Panc1 (cell line): ENCODE results near the gene PAPSS1.

ENCODE experiments used
- CTCF ChIP-seq: fragments of 450-650 bp; IDR thresholded peaks from 2 replicates; pipeline ENCODE4 v1.5.1; 2017; ENCODE audit warnings: mild to moderate bottlenecking
- REST ChIP-seq, 2 experiments: IDR thresholded peaks; 2 replicates each; pipeline ENCODE4 v1.6.1; 2011 to 2012; ENCODE audit warnings: low read depth in 2 of 2, control low read depth in 1 of 2, low read length in 1 of 2, mild to moderate bottlenecking in 1 of 2, moderate library complexity in 1 of 2; ENCODE audit not compliant: insufficient read depth in 1 of 2

DNA sequence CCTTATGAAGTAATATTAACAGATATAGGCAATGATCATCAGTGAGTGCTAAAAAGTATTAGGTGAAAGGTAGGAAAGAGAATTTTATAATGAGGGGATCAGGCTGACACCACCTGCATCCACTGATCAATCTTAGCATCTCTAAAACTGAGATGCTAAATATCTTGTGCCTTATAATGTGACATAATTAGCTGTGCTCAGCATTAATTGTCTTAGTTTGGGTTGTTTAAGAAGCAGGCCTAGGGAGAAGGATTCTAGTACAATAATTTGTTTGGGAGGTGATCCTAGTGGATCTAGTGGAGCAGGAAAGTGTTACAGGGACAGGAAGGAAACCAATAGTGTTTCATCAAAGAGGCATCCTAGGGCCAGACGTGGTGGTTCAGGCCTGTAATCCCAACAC, 22.2 kb upstream of the PAPSS1 start:
- TF ChIP-seq CTCF (no peak), REST (IDR thresholded peaks at IDR 0.05; ENCODE audit: insufficient read depth in 1 of 2, low read depth in 2 of 2, low read length in 1 of 2) (no peak)
